Activated CD4-positive, CD25-positive, alpha-beta regulatory T cell treated with anti-CD3 and anti-CD28 coated beads, Interleukin-2, amount 50 U/mL, for 24 hours (primary cell): ENCODE measurements around the gene POT1.

ENCODE experiments used
- ATAC-seq, 2 donors: fragments of 150-1000 bp; cut with Tn5 transposase; one replicate each; pipeline ENCODE4 v1.10.0; 2021; ENCODE audit warnings: mild to moderate bottlenecking in 1 of 2, moderate library complexity in 1 of 2

Gene POT1

DNA sequence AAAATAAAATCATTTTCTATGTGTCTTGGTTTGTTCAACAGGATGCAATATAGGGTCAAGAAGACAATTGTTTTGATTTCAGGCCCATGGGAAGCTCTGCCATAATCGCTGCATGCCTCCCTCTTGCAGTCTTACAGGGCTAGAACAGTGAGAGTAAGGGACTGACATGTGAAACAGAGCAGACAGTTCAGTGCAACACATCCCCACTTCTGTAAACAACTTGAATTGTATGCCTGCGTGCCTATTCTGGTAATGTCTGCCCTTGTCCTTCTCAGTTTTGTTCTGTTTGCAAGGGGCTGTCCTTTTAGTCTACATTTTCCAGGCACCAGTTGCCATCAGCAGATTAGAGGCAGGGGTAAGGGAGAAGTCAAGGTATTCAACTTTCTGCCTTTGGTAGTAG is 129.2 kb downstream of the POT1 start:
- no peak for ATAC-seq

DNA sequence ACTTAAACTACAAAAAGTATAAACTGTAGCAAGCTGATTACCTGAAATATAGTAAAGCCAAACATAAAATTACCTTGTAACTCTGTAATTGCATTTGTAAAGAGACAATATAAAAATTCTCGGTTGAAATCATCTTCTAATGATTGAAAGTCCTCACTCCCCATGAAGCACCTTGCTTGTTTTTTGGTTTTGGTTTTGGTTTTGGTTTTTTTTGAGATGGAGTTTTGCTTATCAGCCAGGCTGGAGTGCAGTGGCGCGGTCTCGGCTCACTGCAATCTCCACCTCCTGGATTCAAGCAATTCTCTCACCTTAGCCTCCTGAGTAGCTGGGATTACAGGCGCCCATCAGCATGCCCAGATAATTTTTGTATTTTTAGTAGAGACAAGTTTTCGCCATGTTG is 130.2 kb downstream of the POT1 start:
- ATAC-seq = no peak

DNA sequence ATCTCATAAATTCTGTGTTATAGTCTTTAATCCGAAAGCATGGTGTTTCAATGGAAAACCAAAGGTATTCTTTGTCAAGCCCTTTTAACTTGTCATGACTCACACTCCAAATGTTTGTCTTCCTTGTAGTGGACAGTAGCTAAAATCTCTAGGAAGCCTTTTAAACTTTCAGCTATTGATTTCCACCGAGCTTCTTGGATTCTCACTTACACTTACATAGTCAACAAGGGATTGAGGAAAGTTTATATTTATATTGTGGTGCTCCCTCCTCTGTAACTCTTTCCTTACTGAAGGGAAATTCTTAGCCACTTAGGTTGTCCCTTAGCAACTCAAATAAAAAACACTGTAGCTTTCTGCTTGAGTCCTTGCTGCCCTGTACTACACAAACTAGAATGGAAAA is 132.9 kb downstream of the POT1 start:
- no peak for ATAC-seq

DNA sequence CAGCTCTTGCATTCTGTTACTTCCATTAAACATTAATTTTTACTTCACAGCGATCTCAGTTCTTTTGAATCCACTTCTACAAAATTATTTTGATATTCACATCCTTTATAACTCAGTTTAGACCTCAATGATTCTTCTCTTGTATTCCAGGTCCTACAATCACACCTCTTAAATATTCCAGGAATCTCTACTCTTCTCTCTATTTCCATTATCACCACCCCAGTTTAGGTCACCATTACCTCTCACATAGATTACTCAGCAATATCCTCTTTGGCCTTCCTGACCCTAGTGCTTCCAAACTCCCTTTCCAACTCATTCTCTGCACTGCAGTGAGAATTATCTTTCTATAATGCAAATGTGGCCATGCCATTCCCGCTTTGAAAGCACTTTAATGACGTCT is 136.9 kb downstream of the POT1 start:
- no peak for ATAC-seq

DNA sequence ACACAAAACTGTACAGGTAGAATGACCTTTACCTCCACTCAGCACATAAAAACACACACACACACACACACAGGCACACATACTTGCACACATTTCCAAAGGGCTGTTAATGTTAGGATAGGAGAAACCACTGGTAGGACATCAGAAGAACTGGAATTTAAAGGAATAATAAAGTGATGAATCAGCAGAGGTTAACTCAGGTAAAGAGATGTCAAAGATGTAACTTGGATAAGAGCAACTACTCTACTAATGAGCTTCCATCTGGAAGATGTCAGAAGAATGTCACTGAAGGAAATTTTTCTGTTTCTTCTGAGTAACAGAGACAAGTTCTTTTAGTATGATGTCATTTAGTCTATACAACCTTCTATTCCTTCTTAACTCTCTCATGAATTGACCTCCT is 137.6 kb downstream of the POT1 start:
- ATAC-seq = no peak

DNA sequence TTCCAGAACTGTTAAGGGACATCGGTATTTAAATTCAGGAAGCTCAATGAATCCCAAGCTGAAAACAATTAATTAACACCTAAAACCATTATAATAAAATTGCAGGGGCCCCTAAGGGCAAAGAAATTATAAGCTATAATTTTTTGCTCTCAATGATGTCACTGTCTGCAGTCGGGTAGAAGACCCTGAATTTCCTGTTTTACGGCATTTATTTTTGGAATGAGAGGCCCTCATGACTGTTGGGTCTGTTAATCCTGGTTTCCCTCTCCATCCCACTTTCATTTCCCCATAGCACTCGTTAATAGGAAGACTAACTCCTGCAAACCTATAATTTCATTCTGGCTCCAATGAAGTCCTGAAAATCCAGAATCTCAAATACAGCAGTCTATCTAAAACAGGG is 138.2 kb downstream of the POT1 start:
- ATAC-seq = no peak

DNA sequence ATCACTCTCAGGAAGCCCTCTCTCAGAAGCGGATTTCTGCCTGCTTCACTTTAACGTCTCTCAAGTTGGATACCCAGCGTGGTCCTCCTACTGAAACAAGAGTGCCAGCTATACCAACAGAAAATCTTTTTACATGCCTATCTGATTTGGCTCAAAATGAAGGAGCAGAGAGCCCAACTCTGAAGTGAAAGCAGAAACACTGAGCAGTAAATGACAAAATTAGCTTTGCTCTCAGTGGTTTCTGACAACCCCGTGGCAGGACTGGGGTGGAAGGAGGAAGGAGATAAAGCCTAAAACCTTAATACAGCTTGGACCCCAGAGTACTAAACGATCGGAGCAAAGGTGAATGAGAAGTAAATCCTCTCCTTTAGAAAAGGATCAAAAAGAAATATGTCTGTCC is 139.0 kb downstream of the POT1 start:
- no peak for ATAC-seq

DNA sequence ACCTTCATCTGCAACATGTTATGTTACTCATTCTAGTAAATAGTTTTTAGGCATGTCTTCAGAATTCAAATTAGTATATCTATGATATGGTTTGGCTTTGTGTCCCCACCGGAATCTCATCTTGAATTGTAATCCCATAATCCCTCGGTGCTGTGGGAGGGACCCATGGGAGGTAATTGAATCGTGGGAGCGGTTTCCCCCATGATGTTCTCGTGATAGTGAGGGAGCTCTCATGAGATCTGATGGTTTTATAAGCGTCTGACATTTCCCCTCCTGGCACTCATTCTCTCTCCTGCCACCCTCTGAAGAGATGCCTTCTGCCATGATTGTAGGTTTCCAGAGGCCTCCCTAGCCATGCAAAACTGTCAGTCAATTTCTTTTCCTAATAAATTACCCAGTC is 143.6 kb downstream of the POT1 start:
- ATAC-seq = no peak

DNA sequence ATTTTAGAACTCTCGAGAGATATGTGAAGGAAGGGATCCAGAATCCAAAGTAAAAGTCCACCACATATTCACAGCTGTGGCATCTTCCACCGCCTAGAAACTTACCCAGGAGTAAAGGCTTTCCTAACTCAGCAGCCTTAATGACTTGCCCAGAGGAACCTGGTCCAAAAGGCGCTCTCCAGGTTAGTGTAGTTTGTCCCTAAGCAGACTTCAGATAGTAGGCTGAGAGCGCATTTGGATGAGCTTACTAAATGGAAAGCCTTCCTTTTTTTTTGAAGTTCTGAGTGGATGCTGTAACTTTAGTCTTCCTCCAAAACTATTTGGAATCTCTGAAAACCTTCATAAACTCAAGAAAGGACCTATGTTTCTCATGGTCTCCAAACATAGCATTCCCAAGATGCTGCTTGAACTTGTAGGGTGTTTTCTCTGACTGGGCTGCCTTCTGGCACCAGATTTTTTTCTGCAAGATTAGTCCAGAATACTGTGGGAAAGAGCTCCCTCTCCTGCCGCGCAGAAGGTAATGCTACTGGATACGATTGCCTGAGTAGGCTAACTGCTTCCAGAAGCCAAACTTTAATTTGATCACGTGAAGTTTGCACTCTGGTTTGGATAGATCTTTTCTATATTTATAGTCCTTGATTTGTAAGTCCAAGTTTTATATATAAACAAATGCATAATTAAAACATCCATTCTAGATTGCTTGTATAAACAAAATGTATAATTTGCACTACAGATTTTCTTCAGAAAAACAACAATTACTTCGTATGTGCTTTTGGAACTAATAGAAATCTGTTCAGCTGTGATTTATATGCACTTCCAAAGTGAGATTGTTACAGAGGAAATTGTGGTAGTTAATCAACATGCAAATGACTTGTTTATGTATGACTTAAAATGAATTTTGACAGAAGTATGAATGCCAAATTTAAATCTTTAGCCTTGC is 144.5 kb downstream of the POT1 start:
- ATAC-seq = no peak

DNA sequence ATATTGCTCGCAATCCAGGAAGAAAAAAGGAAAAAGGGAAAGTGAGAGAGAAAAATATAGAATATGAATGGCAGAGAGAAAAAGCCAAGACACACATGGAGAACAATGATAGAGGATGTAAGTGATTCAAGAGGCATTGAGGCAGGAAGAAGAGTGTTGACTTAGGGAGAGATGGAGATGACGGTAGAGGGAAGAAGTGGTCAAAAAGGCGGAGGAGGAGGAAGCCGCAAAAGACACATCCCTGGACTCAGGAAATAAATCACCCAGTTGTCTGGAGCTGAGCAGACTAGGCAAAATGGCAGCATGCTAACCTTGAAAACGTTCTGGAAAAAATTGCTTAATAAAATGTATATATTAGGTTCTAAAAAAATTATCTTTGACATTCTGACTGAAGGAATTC is 146.4 kb downstream of the POT1 start:
- ATAC-seq = no peak

DNA sequence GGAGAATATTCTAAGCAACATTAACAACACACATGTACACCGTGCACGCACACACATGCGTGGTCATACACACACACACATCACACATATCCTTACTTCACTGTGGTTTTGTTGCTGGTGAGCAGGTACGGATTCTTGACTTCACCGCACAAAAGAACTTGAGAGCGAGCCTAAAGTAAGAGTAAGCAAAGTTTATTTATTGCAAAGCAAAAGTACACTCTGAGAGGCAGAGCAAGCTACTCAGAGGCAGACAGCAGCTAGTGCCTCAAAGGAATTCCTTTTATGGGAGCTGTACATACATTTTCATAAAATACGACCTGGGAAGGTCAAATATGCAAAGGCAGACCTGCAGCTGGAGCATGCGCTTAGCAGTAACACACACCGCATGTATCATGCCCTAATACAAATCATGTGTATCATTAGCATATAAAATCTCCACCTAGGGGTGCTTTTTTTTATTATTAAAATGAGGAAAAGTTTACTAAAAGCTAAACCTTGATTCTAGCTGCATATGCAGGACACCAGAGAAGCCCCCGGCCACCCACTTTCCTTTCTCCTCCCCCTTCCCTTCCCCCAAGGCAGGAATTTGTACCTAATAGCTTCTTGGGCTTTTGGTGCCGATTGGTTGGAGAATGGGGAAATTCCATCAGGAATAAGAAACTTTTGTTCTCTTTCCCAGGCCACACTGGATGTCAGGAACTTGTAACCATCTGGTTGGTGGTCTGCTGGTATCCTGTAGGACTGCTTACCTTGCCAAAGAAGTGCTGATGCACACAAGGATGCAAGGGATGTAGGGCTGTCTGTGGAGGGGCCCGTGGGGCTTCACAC is 147.5 kb downstream of the POT1 start:
- no peak for ATAC-seq

DNA sequence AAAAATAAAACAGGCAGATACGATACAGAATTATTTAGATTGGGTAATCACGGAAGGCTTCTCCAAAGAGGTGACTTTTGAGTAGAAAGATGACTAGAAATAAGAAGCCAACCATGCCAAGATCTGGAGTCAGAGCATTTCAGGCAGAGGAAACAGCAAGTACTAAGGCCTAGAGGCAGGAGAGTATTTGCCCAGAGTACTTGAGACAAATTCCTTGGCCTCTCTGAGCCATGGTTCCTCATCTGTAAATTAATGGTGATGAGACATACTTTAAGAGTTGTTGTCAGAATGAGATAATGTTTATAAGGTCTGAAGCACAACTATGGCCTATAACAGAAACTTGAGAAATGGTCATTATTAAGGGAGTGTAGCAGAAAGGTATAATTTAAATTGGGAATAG is 148.2 kb downstream of the POT1 start:
- no peak for ATAC-seq

DNA sequence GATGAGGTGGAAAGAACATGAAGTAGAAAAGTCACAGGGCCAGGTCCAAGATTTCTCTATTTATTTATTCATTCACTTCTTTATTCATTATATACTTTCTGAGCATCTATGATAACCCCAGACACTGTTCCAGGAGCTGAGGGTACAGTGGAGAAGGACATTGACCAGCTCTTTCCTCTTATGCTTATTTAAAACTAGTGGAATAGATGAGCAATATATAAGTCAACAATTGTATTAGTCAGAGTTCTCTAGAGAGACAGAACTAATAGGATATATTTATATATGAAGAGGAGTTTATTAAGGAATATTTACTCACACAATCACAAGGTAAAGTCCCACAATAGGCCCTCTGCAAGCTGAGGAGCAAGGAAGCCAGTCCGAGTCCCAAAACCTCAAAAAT is 149.0 kb downstream of the POT1 start:
- ATAC-seq = no peak

DNA sequence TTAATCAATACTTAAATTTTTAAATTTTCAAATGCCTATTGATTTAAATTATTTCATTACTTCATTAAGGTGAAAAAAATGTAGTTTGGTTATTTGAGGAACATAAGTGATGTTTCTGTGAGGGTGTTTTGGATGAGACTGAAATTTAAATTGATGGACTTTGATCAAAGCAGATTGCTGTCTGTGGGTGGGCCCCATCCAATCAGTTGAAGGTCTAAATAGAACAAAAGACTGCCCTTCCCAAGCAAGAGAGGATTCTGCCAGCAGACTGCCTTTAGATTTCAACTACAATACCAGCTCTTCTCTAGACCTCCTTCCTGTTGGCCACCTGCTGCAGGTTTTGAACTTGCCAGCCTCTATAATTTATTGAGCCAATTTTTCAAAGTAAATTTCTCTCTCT is 149.6 kb downstream of the POT1 start:
- no peak for ATAC-seq

DNA sequence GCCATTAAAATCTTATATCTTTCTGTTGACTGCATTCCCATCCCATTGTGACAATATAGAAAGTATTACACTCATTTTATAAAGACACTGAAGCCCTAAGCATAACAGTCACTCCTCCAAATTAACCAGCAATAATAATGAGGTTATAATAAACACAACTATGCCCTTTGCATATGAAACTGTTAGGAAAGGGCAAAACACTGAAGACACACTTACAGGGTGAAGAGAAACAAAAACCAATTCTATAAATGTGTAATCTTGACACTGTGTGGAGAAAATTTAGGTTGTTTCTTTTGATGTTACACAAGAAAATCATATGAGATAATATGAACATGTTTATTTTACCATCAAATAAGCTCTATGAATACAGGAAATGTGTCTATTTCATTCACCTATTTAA is 150.0 kb downstream of the POT1 start:
- ATAC-seq = no peak

DNA sequence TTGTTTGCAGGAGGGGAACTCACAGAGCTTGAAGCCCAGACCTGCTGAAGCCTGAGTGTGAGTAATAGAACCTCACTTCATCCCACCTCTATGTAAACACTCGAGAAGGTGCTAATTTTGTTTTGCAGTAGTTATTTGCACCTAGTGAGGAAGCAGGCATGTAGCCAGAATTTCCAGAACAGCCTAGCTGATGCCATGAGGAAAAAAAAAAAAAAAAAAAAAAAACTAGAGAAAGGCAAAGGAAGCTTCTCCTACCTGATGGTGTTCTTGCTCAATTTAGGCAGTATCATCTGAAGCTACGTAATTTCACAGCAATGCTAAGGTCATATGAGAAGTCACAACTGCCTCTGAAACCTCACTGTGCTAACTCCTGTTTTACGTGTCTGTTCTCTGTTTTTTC is 150.4 kb downstream of the POT1 start:
- no peak for ATAC-seq

DNA sequence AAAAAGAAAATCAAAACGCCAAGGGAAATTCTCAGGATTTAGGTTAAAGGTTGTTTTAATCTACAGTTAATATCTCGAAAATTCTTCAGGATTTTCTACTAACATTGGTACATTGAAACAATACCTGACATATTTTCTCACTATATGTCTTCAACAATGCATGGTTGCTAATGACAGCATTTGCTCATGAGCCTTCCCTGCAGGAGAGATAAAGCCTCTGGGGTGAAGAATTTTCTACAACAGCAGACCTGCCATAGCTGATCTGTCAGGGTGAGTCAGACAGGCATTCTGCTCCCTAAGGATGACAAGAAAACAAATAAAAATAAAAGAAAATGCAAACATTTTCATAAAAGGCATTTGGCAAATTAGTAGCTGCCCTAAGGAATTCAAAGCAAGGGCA is 152.4 kb downstream of the POT1 start:
- ATAC-seq = no peak

DNA sequence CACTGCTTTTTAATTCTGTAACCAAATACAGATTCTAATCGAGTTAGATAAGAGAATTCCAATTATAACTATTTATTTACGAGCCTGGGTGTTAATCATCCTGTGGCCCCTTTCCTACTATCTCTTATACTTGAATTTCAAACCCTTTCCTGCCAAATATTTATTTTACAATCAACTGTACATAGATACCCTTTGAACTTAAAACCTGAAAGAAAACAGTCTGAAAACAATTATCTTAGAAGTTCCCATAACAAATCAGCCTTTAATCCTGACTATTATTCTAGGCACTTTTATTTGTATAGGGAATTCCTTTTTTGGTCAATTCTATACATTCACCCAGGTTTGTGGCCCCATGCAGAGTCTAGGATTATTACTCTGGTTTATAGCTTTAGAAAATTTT is 153.5 kb downstream of the POT1 start:
- ATAC-seq = no peak

DNA sequence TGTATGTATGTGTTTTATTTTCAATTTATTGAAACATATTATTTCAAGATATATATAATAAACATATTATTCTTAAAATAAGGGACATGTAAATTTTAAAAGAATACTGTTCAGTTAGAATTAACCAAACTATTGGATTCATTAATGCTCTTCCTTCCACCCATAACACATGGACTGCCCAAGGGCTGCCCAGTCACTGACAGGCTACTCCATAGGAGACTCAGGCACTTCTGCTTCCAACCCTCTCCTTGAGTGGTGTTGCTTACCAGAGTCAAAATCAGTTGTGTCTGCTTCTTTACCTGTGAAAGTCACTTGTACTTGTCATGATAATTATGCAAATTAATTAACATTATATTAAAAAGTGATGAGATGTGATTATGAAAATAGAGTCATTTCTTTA is 154.2 kb downstream of the POT1 start:
- no peak for ATAC-seq

DNA sequence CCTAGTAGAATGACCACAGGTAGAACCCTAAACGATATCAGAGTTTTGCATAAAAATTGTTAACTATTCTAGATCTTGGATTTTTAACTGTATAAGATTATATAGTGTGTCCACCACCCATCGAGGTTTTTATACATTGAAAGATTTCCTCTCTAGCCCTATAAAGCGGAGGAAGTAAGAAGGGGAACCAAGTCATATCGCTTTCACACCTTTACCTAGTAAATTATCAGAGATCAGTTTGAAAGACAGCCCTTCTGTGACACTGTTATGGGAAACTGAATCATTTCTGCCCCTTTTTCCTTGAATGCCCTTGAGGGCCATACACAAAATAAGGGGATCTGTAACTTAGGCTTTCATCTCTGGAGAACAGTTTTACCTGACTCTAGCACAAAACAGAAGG is 155.7 kb downstream of the POT1 start:
- ATAC-seq = no peak

DNA sequence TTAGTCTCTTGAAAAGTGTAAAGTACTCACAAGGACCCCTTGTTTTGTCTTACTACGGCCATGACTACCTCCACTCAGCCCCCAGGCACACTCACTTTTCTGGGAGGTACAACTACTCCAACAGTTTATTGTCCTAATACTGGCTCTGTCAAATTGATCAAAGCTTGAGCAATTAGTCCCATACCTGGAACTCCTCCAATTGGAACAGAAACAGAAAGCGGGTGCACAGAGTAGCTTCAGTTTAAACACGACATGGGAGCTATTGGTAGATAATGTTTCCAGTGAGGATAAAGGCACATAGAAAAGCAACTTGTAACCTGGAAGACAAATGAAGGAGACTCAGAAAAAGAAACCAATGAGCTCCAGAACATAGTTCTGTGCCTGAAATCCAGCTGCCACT is 156.3 kb downstream of the POT1 start:
- no peak for ATAC-seq
